Large intestine (tissue), 3 donors: ENCODE results near the gene PLCB1. TPM values are rescaled to one million over a fixed set of nuclear protein-coding genes. Genes with fewer than 3 reads are reported as not detected.
"Not testable (repeated sequence)": the region's sequence is repeated elsewhere in the genome, so short reads cannot be mapped to it uniquely, and the experiment has no call there.

Experiments
- DNase-seq, 2 donors: peaks; one replicate each; pipeline versions ENCODE4 v3.0.0 to v3.0.0-alpha.2; 2013
- H3K27ac ChIP-seq: one replicate; pipeline ENCODE4 v1.5.1; 2013; ENCODE audit warnings: low read length
- H3K27me3 ChIP-seq: 2 replicates; pipeline ENCODE4 v1.6.1; 2013; ENCODE audit warnings: low read length; ENCODE audit not compliant: control insufficient read depth, insufficient read depth
- H3K36me3 ChIP-seq: 2 replicates; pipeline ENCODE4 v1.6.1; 2013; ENCODE audit warnings: low read length; ENCODE audit not compliant: control insufficient read depth, insufficient read depth
- H3K4me1 ChIP-seq: one replicate; pipeline ENCODE4 v1.6.1; 2013; ENCODE audit warnings: low read length; ENCODE audit not compliant: control insufficient read depth, insufficient read depth
- H3K4me3 ChIP-seq: one replicate; pipeline ENCODE4 v1.5.1; 2013; ENCODE audit warnings: low read length
- H3K9me3 ChIP-seq: one replicate; pipeline ENCODE4 v1.6.1; 2013; ENCODE audit warnings: mild to moderate bottlenecking, low read depth, low read length, moderate library complexity; ENCODE audit not compliant: control insufficient read depth
- WGBS: methylation state at CpG from one replicate; pipeline ENCODE4 v1.1.5; 2013; ENCODE audit warnings: low lambda C conversion rate; ENCODE audit not compliant: insufficient coverage; 5-methylcytosine and 5-hydroxymethylcytosine counted together
- polyA plus RNA-seq: library from polyadenylated mRNA; unstranded; fragments of 120-200 nt; gene quantifications from one replicate; pipeline ENCODE4 v1.2.1, GENCODE V29; 2013

PLCB1 gene
- polyA plus RNA-seq, 1 donor = 7.4 TPM

GRCh38 chr20:8434326-8434876, 302.3 kb downstream of the PLCB1 start:
- H3K4me1 ChIP-seq = no peaks in the 10 kb centered on the region
- H3K27me3 ChIP-seq = no peaks in the 10 kb centered on the region
- WGBS = no CpG with 5 or more reads among the region's 2 CpGs
- H3K27ac ChIP-seq = no peak overlapping the region
- H3K9me3 ChIP-seq = no peaks in the 10 kb centered on the region
- H3K4me3 ChIP-seq = no peak overlapping the region
- no peaks in the 10 kb centered on the region for H3K36me3 ChIP-seq
- no peak for DNase-seq

DNA sequence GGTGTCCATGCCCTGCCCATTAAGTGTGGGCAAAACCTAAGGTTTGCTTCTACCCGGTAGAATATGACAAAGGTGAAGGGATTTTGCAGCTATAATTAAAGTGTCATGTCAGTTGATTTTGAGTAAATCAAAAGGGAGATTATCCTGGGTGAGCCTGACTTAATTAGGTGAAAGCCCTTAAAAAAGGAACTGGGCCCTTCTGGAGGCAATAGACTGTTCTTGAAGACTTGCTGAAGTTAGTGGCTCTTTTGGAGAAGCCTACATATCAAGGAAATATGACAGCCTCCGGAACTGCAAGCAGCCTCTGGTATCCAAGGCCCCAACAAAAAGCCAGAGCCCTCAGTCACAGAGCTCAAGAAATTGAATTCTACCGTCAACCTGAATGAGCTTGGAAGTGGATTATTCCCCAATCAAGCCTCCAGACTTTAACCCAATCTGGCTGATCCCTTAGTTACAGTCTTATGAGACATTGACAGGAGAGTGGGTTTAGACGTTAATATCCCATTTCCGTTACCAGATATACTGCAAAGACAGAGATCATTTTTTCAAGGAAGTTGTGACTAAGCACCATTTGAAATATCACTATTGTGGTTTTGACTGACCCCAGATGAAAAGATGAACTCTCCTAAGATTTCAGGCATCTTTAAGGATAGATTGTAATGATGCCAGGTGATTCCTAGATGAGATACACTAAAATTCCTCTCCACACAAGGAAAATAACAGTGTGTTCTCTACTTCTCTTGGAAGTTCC, 303.4 kb downstream of the PLCB1 start:
- no peak overlapping the region for H3K27ac ChIP-seq
- no CpG with 5 or more reads among the region's 5 CpGs for WGBS
- H3K4me3 ChIP-seq = no peak overlapping the region
- H3K9me3 ChIP-seq = no peaks in the 10 kb centered on the region
- no peaks in the 10 kb centered on the region for H3K4me1 ChIP-seq
- no peaks in the 10 kb centered on the region for H3K36me3 ChIP-seq
- DNase-seq = no peak
- no peaks in the 10 kb centered on the region for H3K27me3 ChIP-seq

GRCh38 chr20:8436938-8437337, 304.9 kb downstream of the PLCB1 start:
- H3K4me3 ChIP-seq, H3K4me1 ChIP-seq, H3K27ac ChIP-seq, H3K9me3 ChIP-seq, H3K27me3 ChIP-seq, DNase-seq, H3K36me3 ChIP-seq: not testable (repeated sequence)
- WGBS = no CpG with 5 or more reads among the region's 5 CpGs

DNA sequence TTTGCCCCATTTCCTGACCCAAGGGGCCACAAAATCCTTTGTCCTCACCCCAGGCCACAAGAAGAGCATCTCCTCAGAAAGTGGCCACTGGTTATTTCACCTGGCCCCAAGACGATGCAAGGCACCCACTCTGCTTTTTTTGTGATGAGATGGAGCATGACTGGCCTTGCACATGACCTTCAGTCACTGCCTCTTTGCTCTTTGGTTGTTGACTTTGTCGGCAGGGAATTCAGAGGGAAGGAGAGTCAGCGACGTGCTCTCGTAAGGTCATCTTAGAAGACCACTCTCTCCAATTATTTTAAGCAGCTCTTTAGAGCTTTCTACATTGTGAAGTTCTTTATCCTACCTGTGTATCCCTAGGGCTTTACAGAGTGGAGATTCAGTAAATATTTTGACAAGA, 306.7 kb downstream of the PLCB1 start:
- H3K9me3 ChIP-seq = no peaks in the 10 kb centered on the region
- H3K36me3 ChIP-seq = no peaks in the 10 kb centered on the region
- H3K4me1 ChIP-seq = no peaks in the 10 kb centered on the region
- no peak for DNase-seq
- no peaks in the 10 kb centered on the region for H3K27me3 ChIP-seq
- WGBS = no CpG with 5 or more reads among the region's 5 CpGs
- H3K4me3 ChIP-seq = no peak overlapping the region
- no peak overlapping the region for H3K27ac ChIP-seq

GRCh38 chr20:8443464-8444072, 311.5 kb downstream of the PLCB1 start:
- 71% methylated on average over 1 of the region's 2 CpGs for WGBS
- no peaks in the 10 kb centered on the region for H3K27me3 ChIP-seq
- H3K27ac ChIP-seq = no peak overlapping the region
- H3K4me1 ChIP-seq = no peaks in the 10 kb centered on the region
- no peak overlapping the region for H3K4me3 ChIP-seq
- DNase-seq = no peak
- no peaks in the 10 kb centered on the region for H3K36me3 ChIP-seq
- no peaks in the 10 kb centered on the region for H3K9me3 ChIP-seq

- no peak for DNase-seq
- Histone ChIP-seq H3K4me3 (no peak overlapping the region), H3K4me1 (no peaks in the 10 kb centered on the region), H3K36me3 (no peaks in the 10 kb centered on the region), H3K9me3 (no peaks in the 10 kb centered on the region), H3K27ac (no peak overlapping the region), H3K27me3 (no peaks in the 10 kb centered on the region)
- no CpG with 5 or more reads among the region's 3 CpGs for WGBS
Measured at GRCh38 chr20:8447262-8448120, 315.4 kb downstream of the PLCB1 start.

- no peak for DNase-seq
- no peaks in the 10 kb centered on the region for H3K4me1 ChIP-seq
- no peak overlapping the region for H3K27ac ChIP-seq
- H3K36me3 ChIP-seq = no peaks in the 10 kb centered on the region
- WGBS = no CpG with 5 or more reads among the region's 5 CpGs
- H3K27me3 ChIP-seq = no peaks in the 10 kb centered on the region
- H3K9me3 ChIP-seq = no peaks in the 10 kb centered on the region
- H3K4me3 ChIP-seq = no peak overlapping the region
Measured at GRCh38 chr20:8449123-8449522, 317.1 kb downstream of the PLCB1 start.

- no peaks in the 10 kb centered on the region for H3K36me3 ChIP-seq
- no peak overlapping the region for H3K27ac ChIP-seq
- H3K4me3 ChIP-seq = no peak overlapping the region
- DNase-seq = no peak
- H3K9me3 ChIP-seq = no peaks in the 10 kb centered on the region
- H3K4me1 ChIP-seq = no peaks in the 10 kb centered on the region
- WGBS = 90% methylated on average over 2 of the region's 6 CpGs
- H3K27me3 ChIP-seq = no peaks in the 10 kb centered on the region
Measured at GRCh38 chr20:8454137-8454712, 322.2 kb downstream of the PLCB1 start.

- Histone ChIP-seq H3K27ac (no peak overlapping the region), H3K9me3 (no peaks in the 10 kb centered on the region), H3K4me1 (no peaks in the 10 kb centered on the region), H3K27me3 (no peaks in the 10 kb centered on the region), H3K4me3 (no peak overlapping the region), H3K36me3 (no peaks in the 10 kb centered on the region)
- no peak for DNase-seq
Measured at GRCh38 chr20:8456765-8457164, 324.7 kb downstream of the PLCB1 start.

- Histone ChIP-seq H3K4me1 (no peaks in the 10 kb centered on the region), H3K9me3 (no peaks in the 10 kb centered on the region), H3K27ac (no peak overlapping the region), H3K36me3 (no peaks in the 10 kb centered on the region), H3K27me3 (no peaks in the 10 kb centered on the region), H3K4me3 (no peak overlapping the region)
- 100% methylated on average over 2 of the region's 4 CpGs for WGBS
- no peak for DNase-seq
Measured at GRCh38 chr20:8457978-8458377, 325.9 kb downstream of the PLCB1 start.
